ENCODE measurements around the gene RBM6. TPM values are rescaled to one million over a fixed set of nuclear protein-coding genes. Genes with fewer than 3 reads are reported as not detected.

RBM6 gene
- total and polyA plus RNA-seq, 2 of the 4 experiments (the other 2 are of a cell fraction): 38.5 to 64.6 TPM

GRCh38 chr3:50121072-50122032 is 181.4 kb downstream of the RBM6 start:
- no peak overlapping the region for H3K9ac ChIP-seq (ENCODE audit: low read depth, low read length)
- H3K36me3 ChIP-seq (ENCODE audit: control insufficient read depth, insufficient read depth, low read length): peaks cover 39% of the 10 kb centered on the region
- DNase-seq (peak; percentile 79), ATAC-seq (ENCODE audit: low read depth) (peak; percentile 70)
- no peak overlapping the region for H3K23ac ChIP-seq (ENCODE audit: low read depth, low read length)
- H3K18ac ChIP-seq (ENCODE audit: low read depth, low read length): no peak overlapping the region
- H3K4ac ChIP-seq (ENCODE audit: low read depth, low read length): no peak overlapping the region
- no peaks in the 10 kb centered on the region for H3K9me3 ChIP-seq (ENCODE audit: control insufficient read depth, insufficient read depth, low read length)
- no TSS peak for BruUV-seq (replicated peaks)
- H3K14ac ChIP-seq (replicated peaks; ENCODE audit: low read depth, low read length): no peak overlapping the region
- no peak overlapping the region for H2BK120ac ChIP-seq (ENCODE audit: low read depth, low read length)
- no peak overlapping the region for H3K27ac ChIP-seq (ENCODE audit: insufficient read depth, low read length)
- dilution Hi-C loops (cut with HindIII; ENCODE audit: low sequenced_read_pairs, unreplicated experiment) (no loop called here), in situ Hi-C loops (cut with MboI; ENCODE audit: low sequenced_read_pairs) (loop anchor here (5.0 kb wide), 1 partner anchor 61 kb away; no protein-coding TSS in a partner anchor), intact Hi-C loops (cut with micrococcal nuclease) (loop anchor here (1.0 kb wide), 3 partner anchors 34 to 105 kb away; partner anchors contain the start of gene SEMA3F)
- H4K91ac ChIP-seq (ENCODE audit: insufficient read depth, low read depth, low read length): no peak overlapping the region
- TF ChIP-seq CHD1 (IDR thresholded peaks at IDR 0.05; ENCODE audit: low read depth, low read length): no peak
- peak; percentile 26; the same call in 1 of the 2 replicates for TF ChIP-seq POLR2A (IDR thresholded peaks at IDR 0.05; ENCODE audit: low read depth, low read length)
- peak; percentile 95 for TF ChIP-seq RAD21 (IDR thresholded peaks at IDR 0.05; ENCODE audit: low read length)
- peak; percentile 96 for TF ChIP-seq SMC3 (IDR thresholded peaks at IDR 0.05; ENCODE audit: low read depth, low read length)
- TF ChIP-seq NFE2L2 (IDR thresholded peaks at IDR 0.05; ENCODE audit: low read depth, low read length): no peak
- peak; percentile 87 for TF ChIP-seq CTCF (conservative IDR thresholded peaks at IDR 0.05; ENCODE audit: low read depth, low read length)
- peak; percentile 47; the same call in 1 of the 2 replicates for TF ChIP-seq MAZ (IDR thresholded peaks at IDR 0.05; ENCODE audit: borderline replicate concordance, low read depth, low read length)
- peak overlapping the region; percentile 57 for H2AK9ac ChIP-seq (replicated peaks; ENCODE audit: low read depth, low read length, poor library complexity)
- H2AK5ac ChIP-seq (ENCODE audit: low read depth, low read length): no peak overlapping the region
- peak overlapping the region; percentile 47 for H2AFZ ChIP-seq (replicated peaks; ENCODE audit: low read length, poor library complexity)
- ChIA-PET POLR2A (ENCODE audit: unreplicated experiment) (no interaction called here), CTCF (interaction anchor here (0.5 to 3.3 kb wide), 4 partner anchors 66 to 104 kb away, joined by 3 to 10 read pairs (median 6); no protein-coding TSS in a partner anchor)
- peaks cover 13% of the 10 kb centered on the region; the same call in 1 of the 2 replicates for H3K9me1 ChIP-seq (ENCODE audit: insufficient read depth, low read length)
- 52% methylated on average over 7 of the region's 13 CpGs; no CpG with 5 or more reads in 1 of the 2 experiments for WGBS, 2 experiments (ENCODE audit: extremely low coverage in 2 of 2, insufficient read length in 1 of 2)
- H3K4me1 ChIP-seq (ENCODE audit: control insufficient read depth, insufficient read depth, low read length): peaks cover 20% of the 10 kb centered on the region
- H2BK5ac ChIP-seq (ENCODE audit: low read depth, low read length, poor library complexity, severe bottlenecking): no peak overlapping the region
- no peak overlapping the region for H3K56ac ChIP-seq (ENCODE audit: extremely low read depth, insufficient read depth, low read length)
- H4K5ac ChIP-seq (ENCODE audit: low read depth, low read length): no peak overlapping the region
- H2BK20ac ChIP-seq (ENCODE audit: low read depth, low read length): no peak overlapping the region
- no peak overlapping the region for H3K4me3 ChIP-seq (ENCODE audit: insufficient read depth, low read depth, low read length)
- peaks cover 0 to 12% of the 10 kb centered on the region in 2 experiments; a peak in 1 of 4 replicates for H3K79me1 ChIP-seq (ENCODE audit: low read depth in 1 of 2, low read length in 2 of 2)
- H3K4me2 ChIP-seq (ENCODE audit: low read depth, low read length): no peak overlapping the region
- peaks cover 44% of the 10 kb centered on the region for H4K20me1 ChIP-seq (ENCODE audit: insufficient read depth, low read length)
- H4K8ac ChIP-seq (ENCODE audit: low read depth in 2 of 2, low read length in 2 of 2): no peak overlapping the region
- no peak overlapping the region for H2BK15ac ChIP-seq (ENCODE audit: low read depth, low read length)
- H3K27me3 ChIP-seq (ENCODE audit: control insufficient read depth, insufficient read depth, low read length): no peaks in the 10 kb centered on the region
